ENCODE measurements around the gene RALB. TPM values are rescaled to one million over a fixed set of nuclear protein-coding genes. Genes with fewer than 3 reads are reported as not detected.

RALB gene
- total and polyA plus RNA-seq, 2 of the 8 experiments (the other 6 are each of a cell fraction or from before 2014, with no cell fraction given): 12.0 to 16.6 TPM

- TF ChIP-seq CTCF (IDR thresholded peaks at IDR 0.05; ENCODE audit: control extremely low read depth in 1 of 3, insufficient read depth in 1 of 3, low read depth in 1 of 3, low read length in 3 of 3): peak in 2 of 3 experiments; percentile 13 to 63; a peak in 2 of 4 replicates
- no peak for TF ChIP-seq EZH2 (IDR thresholded peaks at IDR 0.05; ENCODE audit: low read depth, low read length, severe bottlenecking)
- peak; percentile 21 to 40; a peak in 3 of 4 replicates for TF ChIP-seq RAD21 (IDR thresholded peaks at IDR 0.05 in 1 of 2, conservative IDR thresholded peaks at IDR 0.05 in 1 of 2; ENCODE audit: low read depth in 2 of 2, low read length in 2 of 2)
- TF ChIP-seq SUZ12 (IDR thresholded peaks at IDR 0.05; ENCODE audit: low read length): no peak
- no peak for TF ChIP-seq SAP30 (IDR thresholded peaks at IDR 0.05; ENCODE audit: insufficient read depth, insufficient replicate concordance, low read length)
- TF ChIP-seq SP2 (IDR thresholded peaks at IDR 0.05; ENCODE audit: low read length): no peak
- TF ChIP-seq RNF2 (IDR thresholded peaks at IDR 0.05; ENCODE audit: borderline replicate concordance, low read depth, low read length, missing control alignments, poor library complexity, severe bottlenecking): no peak
- 0 out of 2 replicates have a peak, but pooled peaks have one; percentile 58 for TF ChIP-seq TCF12 (IDR thresholded peaks at IDR 0.05; ENCODE audit: low read depth, low read length)
- TF ChIP-seq SP1 (IDR thresholded peaks at IDR 0.05; ENCODE audit: low read depth, low read length): peak; percentile 42; the same call in 1 of the 2 replicates
- TF ChIP-seq E2F6 (IDR thresholded peaks at IDR 0.05): no peak
- TF ChIP-seq POLR2A (IDR thresholded peaks at IDR 0.05; ENCODE audit: control extremely low read depth in 1 of 2, low read depth in 2 of 2, low read length in 2 of 2): no peak
- TF ChIP-seq EP300 (IDR thresholded peaks at IDR 0.05; ENCODE audit: borderline replicate concordance in 1 of 2, low read depth in 2 of 2, low read length in 2 of 2): peak in 1 of 2 experiments; percentile 43; a peak in 1 of 3 replicates
These were observed 31.0 kb downstream of the RALB start (continued) for GRCh38 chr2:120283649-120284048.
